Measurements from ENCODE around the gene GTPBP4. TPM values are rescaled to one million over a fixed set of nuclear protein-coding genes. Genes with fewer than 3 reads are reported as not detected.

GTPBP4 gene
- total and polyA plus RNA-seq, 2 of the 8 experiments (the other 6 are each of a cell fraction or from before 2014, with no cell fraction given) = 16.9 to 98.1 TPM

DNA sequence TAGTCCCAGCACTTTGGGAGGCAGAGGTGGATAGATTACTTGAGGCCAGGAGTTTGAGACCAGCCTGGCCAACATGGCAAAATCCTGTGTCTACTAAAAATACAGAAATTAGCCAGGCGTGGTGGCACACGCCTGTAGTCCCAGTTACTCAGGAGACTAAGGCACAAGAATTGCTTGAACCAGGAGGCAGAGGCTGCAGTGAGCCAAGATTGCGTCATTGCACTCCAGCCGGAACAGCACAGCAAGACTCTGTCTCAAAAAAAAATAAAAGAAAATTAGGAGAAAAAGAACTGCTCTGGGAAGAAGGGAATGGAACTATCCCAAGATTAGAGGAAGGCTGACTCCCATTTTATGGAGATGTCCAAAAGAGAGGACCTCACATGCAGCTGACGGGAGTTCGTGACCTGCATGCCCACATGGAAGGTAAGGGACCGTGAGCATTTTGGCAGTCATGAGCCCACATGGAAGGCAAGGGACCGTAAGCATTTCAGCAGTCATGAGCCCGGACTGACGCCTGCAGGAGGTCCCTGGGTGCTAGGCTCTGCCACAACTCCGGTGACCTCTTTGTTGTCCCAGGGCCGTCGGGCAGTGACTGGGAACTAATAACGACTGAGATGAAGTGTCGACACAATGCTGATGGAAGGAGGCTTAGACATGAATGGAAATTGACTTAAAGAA, 18.6 kb upstream of the GTPBP4 start:
- Histone ChIP-seq H3K4ac (replicated peaks; ENCODE audit: insufficient read length, low read depth, low read length) (no peak overlapping the region), H4K91ac (replicated peaks; ENCODE audit: insufficient read length, low read length) (no peak overlapping the region), H4K8ac (ENCODE audit: extremely low read depth, insufficient read depth, low read length) (0 out of 2 replicates have a peak overlapping the region, but pooled peaks have one; percentile 59), H3K14ac (ENCODE audit: insufficient read length) (no peak overlapping the region), H4K5ac (ENCODE audit: insufficient read length, low read depth, low read length) (no peak overlapping the region), H3K36me3 (ENCODE audit: control insufficient read depth in 2 of 4, insufficient read depth in 4 of 4, low read length in 3 of 4) (no peaks in the 10 kb centered on the region), H3K79me1 (ENCODE audit: low read depth, low read length) (no peaks in the 10 kb centered on the region), H3K9me3 (ENCODE audit: insufficient read depth in 2 of 2, low read depth in 1 of 2, low read length in 1 of 2) (no peaks in the 10 kb centered on the region), H3K56ac (replicated peaks; ENCODE audit: insufficient read length, low read depth, low read length) (no peak overlapping the region), H2BK120ac (replicated peaks; ENCODE audit: low read depth, low read length) (no peak overlapping the region), H3K4me2 (ENCODE audit: insufficient read depth in 1 of 2, low read depth in 2 of 2, low read length in 2 of 2) (no peak overlapping the region), H3K27me3 (replicated peaks in 1 of 4; ENCODE audit: control insufficient read depth in 3 of 4, extremely low read depth in 1 of 4, insufficient read depth in 3 of 4, low read length in 3 of 4) (no peaks in the 10 kb centered on the region), H3K9ac (replicated peaks in 1 of 4; ENCODE audit: extremely low read depth in 1 of 4, low read depth in 3 of 4, low read length in 3 of 4) (no peak overlapping the region), H4K20me1 (replicated peaks in 1 of 2; ENCODE audit: control insufficient read depth in 1 of 2, insufficient read depth in 2 of 2, low read length in 2 of 2) (no peaks in the 10 kb centered on the region), H3K23ac (ENCODE audit: insufficient read length) (no peak overlapping the region), H2AK5ac (ENCODE audit: low read depth, low read length) (no peak overlapping the region), H2AFZ (ENCODE audit: low read length) (no peak overlapping the region), H3K18ac (ENCODE audit: extremely low read depth, low read length) (no peak overlapping the region), H2BK15ac (ENCODE audit: low read length) (no peak overlapping the region), H3K27ac (ENCODE audit: low read depth, low read length) (no peak overlapping the region), H2BK5ac (ENCODE audit: low read depth, low read length) (no peak overlapping the region), H3K23me2 (ENCODE audit: low read depth, low read length) (no peaks in the 10 kb centered on the region), H2BK12ac (ENCODE audit: low read depth, low read length) (no peak overlapping the region), H3K4me3 (ENCODE audit: extremely low read depth in 1 of 4, insufficient read depth in 2 of 4, low read depth in 3 of 4, low read length in 4 of 4) (no peak overlapping the region), H3K4me1 (replicated peaks in 1 of 4; ENCODE audit: control insufficient read depth in 3 of 4, insufficient read depth in 4 of 4, low read length in 3 of 4) (peaks cover 0 to 10% (median 3%) of the 10 kb centered on the region in 4 experiments; a peak in 4 of 7 replicates), H3K79me2 (ENCODE audit: control insufficient read depth in 1 of 2, insufficient read depth in 2 of 2, low read length in 2 of 2) (no peaks in the 10 kb centered on the region), H2BK20ac (ENCODE audit: low read length) (no peak overlapping the region)
- ChIA-PET POLR2A (ENCODE audit: partially characterized antibody) (interaction anchor here (1.5 to 1.6 kb wide), 2 partner anchors 17 to 19 kb away, joined by 3 to 11 read pairs; partner anchors contain the start of gene GTPBP4), CTCF (ENCODE audit: partially characterized antibody) (interaction anchor here (0.5 to 1.4 kb wide), 6 partner anchors 11 to 139 kb away, joined by 3 to 4 read pairs (median 3); no protein-coding TSS in a partner anchor)
- WGBS, 2 experiments (ENCODE audit: extremely low coverage in 1 of 2, insufficient coverage in 1 of 2, insufficient read length in 1 of 2, insufficient replicate concordance in 2 of 2, low coverage in 1 of 2, low lambda C conversion rate in 2 of 2, missing lambda C conversion rate in 1 of 2) = 87% methylated on average over 15 of the region's 15 CpGs; no CpG with 5 or more reads in 1 of the 2 experiments
- DNase-seq (ENCODE audit: low read depth in 1 of 2, low spot score in 2 of 2) (no peak), FAIRE-seq (no peak)
- no peak for TF ChIP-seq TAF1 (IDR thresholded peaks at IDR 0.05; ENCODE audit: low read depth, low read length)
- no peak for TF ChIP-seq SRF (IDR thresholded peaks at IDR 0.05; ENCODE audit: low read depth, low read length)

Measured in H1 (cell line).